ENCODE results near the gene MED17.

MED17 gene

DNA sequence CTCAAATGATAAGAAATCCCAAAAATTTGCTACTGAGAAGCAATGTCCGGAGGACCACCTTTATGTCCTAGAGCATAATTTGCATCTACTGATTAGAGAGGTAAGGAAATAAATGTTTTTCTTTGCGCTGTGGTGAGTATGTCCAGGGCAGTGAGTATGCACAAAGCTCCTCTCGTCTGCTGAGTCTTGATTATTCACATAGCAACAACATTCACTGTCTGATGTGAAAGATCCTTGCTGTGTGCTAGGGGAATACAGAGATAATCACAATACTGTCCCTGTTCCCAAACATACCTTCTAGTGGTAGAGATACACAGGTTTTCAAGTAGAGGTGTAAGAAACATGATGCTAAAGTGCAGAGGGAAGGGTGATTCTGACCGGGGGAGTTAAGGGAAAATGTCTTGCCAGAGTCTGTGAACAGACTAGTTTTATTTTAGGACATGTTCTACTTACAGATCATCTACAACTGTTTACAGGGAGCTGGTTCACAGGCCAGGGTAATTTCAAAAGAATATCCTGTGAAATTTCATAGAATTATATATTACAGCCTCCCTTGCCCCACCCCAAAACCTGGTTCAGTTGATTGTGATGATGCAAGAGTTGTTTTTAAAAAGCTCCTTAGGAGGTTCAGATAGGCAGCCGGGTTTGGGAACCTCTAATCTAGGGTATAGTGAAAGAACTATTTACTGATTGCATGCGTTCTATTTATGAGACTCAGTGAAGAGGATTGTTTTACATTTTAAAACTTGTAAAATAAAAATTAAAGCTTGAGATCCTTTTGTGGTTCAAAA, 12.6 kb downstream of the MED17 start:
- no peak for DNase-seq (ENCODE audit: low read depth)
- no peak overlapping the region for H3K4me3 ChIP-seq (ENCODE audit: low read depth, low read length)
- TF ChIP-seq, protein P1, sequence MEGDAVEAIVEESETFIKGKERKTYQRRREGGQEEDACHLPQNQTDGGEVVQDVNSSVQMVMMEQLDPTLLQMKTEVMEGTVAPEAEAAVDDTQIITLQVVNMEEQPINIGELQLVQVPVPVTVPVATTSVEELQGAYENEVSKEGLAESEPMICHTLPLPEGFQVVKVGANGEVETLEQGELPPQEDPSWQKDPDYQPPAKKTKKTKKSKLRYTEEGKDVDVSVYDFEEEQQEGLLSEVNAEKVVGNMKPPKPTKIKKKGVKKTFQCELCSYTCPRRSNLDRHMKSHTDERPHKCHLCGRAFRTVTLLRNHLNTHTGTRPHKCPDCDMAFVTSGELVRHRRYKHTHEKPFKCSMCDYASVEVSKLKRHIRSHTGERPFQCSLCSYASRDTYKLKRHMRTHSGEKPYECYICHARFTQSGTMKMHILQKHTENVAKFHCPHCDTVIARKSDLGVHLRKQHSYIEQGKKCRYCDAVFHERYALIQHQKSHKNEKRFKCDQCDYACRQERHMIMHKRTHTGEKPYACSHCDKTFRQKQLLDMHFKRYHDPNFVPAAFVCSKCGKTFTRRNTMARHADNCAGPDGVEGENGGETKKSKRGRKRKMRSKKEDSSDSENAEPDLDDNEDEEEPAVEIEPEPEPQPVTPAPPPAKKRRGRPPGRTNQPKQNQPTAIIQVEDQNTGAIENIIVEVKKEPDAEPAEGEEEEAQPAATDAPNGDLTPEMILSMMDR (conservative IDR thresholded peaks at IDR 0.05; ENCODE audit: low read depth, low read length) = no peak

DNA sequence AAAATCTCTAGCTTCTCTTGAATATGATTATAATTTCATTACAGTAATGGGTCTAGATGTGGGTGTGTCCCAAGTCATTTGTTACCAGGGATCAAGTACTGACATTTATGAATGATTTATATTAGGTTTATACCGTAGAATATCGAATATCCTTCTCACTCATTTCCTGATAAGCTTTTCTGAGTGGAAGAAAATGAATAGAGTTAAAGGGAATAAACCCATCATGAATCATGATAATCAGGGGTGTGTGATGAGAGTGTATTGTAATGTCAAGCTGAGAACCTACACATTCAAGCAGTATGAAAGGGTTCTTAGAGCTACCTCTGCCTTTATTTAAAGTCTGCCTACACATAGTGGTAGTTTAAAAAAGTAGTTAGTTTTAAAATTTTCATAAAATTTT, 17.3 kb downstream of the MED17 start:
- H3K4me3 ChIP-seq (ENCODE audit: low read depth, low read length) = no peak overlapping the region
- no peak for DNase-seq (ENCODE audit: low read depth)
- TF ChIP-seq, protein P1 (conservative IDR thresholded peaks at IDR 0.05; ENCODE audit: low read depth, low read length) = no peak

DNA sequence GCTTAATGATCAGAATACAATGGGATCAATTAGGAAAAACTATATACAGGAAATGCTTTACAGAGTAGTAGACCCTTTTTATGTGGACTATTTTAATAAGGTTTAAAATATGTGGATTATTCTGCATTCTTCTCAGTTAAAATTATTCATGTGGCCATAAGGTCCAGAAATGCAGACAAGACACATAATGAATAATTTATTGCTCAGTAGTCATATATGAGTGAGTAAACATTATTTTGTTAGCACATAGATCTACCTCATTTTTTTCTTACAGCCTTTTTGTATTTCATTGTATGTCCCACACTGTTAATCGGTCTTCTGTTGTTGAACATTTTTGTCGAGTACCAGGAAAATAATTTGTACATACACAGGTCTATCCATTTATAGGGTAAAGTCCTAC, 20.8 kb downstream of the MED17 start:
- TF ChIP-seq, protein P1 (conservative IDR thresholded peaks at IDR 0.05; ENCODE audit: low read depth, low read length) = no peak
- DNase-seq (ENCODE audit: low read depth) = no peak
- no peak overlapping the region for H3K4me3 ChIP-seq (ENCODE audit: low read depth, low read length)

DNA sequence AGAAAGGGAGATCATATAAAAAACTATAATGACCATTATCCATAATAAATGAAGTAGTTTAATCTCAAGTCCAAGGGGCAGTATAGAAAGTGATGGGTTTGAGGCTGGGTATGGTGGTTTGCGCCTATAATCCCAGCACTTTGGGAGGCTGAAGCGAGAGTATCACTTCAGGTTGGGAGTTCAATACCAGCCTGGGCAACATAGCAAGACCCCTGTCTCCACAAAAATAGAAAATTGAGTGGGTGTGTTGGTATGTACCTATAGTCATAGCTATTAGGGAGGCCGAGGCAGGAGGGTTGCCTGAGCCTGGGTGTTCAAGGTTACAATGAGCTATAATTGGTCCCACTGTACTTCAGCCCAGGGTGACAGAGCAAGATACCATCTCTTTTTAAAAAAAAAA, 23.9 kb downstream of the MED17 start:
- TF ChIP-seq, protein P1 (conservative IDR thresholded peaks at IDR 0.05; ENCODE audit: low read depth, low read length) = no peak
- DNase-seq (ENCODE audit: low read depth) = no peak
- no peak overlapping the region for H3K4me3 ChIP-seq (ENCODE audit: low read depth, low read length)

DNA sequence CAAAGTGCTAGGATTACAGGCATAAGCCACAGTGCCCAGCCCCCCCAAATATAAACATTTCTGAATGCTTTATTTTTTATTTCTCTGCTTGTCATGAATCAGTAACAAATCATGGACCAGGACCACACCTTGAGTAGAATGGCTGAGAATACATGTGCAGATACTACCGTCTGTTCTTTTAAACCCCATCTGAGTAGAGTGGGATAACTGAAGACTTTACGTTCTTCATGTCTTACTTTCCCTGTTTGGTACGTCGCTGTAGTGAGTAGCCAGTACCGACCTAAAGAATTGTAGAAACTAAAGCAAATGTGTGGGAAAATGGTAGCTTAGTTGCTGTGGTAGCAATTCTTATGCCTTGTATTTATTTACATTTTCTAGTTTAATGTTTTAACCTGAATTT, 29.9 kb downstream of the MED17 start:
- no peak overlapping the region for H3K4me3 ChIP-seq (ENCODE audit: low read depth, low read length)
- TF ChIP-seq, protein P1 (conservative IDR thresholded peaks at IDR 0.05; ENCODE audit: low read depth, low read length) = no peak

DNA sequence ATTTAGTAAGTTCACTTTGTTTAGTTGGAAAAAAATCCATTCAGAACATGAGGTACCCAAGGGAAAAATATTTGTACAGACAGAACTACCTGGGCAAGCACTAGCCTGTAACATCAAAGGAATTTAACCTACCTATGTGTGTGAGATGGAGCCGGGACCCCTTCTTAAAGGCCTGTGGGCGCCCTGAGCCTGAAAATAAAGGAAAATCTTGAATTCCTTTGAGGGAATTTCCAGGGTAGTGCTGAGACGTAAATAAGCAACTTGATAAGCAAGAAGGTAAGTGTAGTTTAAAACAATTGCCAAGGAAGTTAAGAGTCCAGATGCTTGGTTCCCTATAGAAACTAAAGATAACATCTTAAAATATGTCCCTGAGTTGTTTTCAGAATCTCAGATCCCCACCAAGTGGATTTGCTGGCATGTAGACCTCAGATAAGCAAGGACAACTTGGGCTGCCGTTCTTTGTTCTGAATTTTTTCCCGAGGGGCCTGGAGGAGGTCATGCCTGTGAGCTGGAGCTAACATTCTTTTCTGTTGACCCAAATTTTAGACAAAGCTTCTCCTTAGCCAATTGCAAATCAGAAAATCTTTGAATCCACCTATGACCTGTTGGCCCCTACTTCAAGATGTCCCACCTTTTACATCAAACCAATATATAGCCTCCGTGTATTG, 31.0 kb downstream of the MED17 start:
- no peak overlapping the region for H3K4me3 ChIP-seq (ENCODE audit: low read depth, low read length)
- DNase-seq (ENCODE audit: low read depth) = no peak
- TF ChIP-seq, protein P1 (conservative IDR thresholded peaks at IDR 0.05; ENCODE audit: low read depth, low read length) = no peak

More for the DNA sequence above, 29.9 kb downstream of the MED17 start:
- DNase-seq (ENCODE audit: low read depth) = no peak

Data from choroid plexus epithelial cell (primary cell).